Upper lobe of left lung (tissue), 4 donors: ENCODE measurements around the gene SMPD3.

Source experiments
- CTCF ChIP-seq, 6 experiments: fragments of 450-650 bp in 4 of 6; fragments of 200-600 bp in 2 of 6; sonication (generic) in 2 of 6; IDR thresholded peaks; one replicate each; pipeline ENCODE4 v1.5.1; 2016 to 2019; ENCODE audit warnings: antibody characterized with exemption in 6 of 6
- EP300 ChIP-seq, 4 donors: sonication (generic); formaldehyde crosslinking; IDR thresholded peaks; one replicate each; pipeline ENCODE4 v1.5.1; 2017; ENCODE audit warnings: antibody characterized with exemption in 4 of 4, control low read depth in 2 of 4
- POLR2A ChIP-seq, 4 donors: fragments of 450-650 bp; IDR thresholded peaks; one replicate each; pipeline ENCODE4 v1.5.1; 2016 to 2017; ENCODE audit warnings: antibody characterized with exemption in 4 of 4, mild to moderate bottlenecking in 2 of 4
- POLR2AphosphoS5 ChIP-seq, 2 donors: sonication (generic); formaldehyde crosslinking; IDR thresholded peaks; one replicate each; pipeline ENCODE4 v1.5.1; 2017; ENCODE audit warnings: antibody characterized with exemption in 2 of 2

DNA sequence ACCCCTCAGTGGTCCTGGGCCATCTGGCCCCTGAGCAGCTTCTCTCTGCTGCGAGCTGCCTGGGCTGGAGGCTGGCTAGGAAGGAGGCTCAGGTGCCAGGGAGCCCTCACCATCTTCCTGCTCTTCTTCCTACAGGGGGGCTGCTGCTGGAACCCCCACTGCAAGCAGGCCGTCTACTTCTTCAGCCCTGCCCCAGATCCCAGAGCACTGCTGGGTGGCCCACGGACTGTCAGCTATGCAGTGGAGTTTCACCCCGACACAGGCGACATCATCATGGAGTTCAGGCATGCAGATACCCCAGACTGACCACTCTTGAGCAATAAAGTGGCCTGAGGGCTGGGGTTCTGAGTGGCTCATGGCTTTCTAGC is 91.4 kb downstream of the SMPD3 start:
- TF ChIP-seq CTCF (IDR thresholded peaks at IDR 0.05) (no peak), POLR2A (IDR thresholded peaks at IDR 0.05) (no peak), POLR2AphosphoS5 (IDR thresholded peaks at IDR 0.05) (no peak), EP300 (IDR thresholded peaks at IDR 0.05) (no peak)
